NCI-H1092 treated with DMSO at 0.1 percent for 48 hours (cell line): ENCODE measurements around the gene SMOC1.

Experiments used
- DNase-seq: peaks from one replicate; lab custom pipeline; 2025; lab: John Stamatoyannopoulos, UW

The SMOC1 gene

DNA sequence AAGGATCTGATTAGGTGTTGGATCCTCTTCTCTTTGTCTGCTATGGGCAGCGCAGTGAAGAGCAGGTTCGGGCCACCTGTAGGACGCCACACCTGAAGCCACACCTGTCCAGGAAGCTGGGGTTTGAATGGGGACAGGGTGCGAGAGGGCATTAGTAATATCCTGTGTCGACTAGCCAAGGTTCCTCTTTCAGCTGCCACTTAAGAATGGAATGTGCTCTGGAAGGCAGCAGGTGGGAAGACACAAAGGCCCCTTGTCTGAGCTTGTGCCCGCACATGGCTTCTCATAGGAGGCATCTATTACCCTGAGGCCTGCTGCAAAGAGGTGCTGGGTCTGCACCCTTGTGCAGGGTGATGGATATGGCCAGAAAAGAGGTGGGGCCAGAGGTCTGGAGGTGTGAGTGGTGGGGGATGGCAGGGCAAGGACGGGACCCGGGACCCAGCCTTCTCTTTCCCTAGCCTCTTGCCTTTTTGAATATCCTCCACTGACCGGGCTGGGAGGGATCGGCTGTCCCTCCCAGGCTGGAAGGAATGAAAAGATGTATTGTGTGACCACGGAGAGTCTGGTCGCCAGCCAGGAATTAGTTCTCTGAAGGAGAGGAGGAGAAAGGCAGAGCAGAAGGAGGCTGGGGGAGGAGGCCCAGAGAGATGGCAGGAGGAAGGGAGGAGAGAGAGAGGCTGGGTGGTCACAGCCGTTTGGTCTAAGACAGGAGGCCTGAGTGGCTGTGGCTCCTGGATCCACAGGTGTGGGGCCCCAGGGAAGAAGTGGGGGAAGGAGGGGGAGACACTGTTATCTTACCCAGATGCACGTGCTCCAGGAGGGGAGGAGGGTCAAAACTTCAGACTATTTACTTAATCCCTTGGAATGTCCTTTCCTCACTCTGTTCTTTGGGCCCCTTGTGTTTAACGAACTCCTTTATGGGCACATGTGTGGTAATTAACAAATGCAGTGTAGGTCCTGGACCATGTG is 101.5 kb downstream of the SMOC1 start:
- no peak for DNase-seq

DNA sequence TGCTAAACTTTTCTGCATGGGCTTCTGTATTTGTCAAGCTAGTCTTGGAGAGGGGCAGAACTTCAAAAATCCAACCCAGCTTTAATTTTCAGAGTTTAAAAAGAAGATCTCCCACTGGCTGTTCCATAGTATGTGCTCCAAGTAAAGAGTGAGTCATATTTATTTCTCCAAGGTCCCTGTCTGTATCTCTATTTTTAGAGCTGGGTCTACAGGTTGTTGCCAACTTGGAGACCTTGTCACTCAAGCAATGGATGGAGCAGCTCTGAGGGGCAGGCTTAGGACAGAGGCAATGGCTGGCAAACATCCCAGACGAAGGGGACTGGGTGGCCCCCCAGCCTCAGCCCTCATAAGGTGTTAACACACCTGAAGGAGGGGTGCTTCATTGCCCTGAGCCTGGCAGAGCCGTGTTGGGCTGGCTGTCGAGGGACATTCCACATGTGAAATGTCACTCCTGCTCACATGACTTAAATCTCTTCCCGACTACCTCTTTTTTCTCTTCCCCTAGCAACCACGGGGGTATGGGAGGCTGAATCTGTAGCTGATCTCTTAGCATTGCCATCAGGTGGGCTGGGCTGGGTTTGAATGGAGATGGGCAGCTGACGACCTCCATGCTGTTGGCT is 103.1 kb downstream of the SMOC1 start:
- no peak for DNase-seq

DNA sequence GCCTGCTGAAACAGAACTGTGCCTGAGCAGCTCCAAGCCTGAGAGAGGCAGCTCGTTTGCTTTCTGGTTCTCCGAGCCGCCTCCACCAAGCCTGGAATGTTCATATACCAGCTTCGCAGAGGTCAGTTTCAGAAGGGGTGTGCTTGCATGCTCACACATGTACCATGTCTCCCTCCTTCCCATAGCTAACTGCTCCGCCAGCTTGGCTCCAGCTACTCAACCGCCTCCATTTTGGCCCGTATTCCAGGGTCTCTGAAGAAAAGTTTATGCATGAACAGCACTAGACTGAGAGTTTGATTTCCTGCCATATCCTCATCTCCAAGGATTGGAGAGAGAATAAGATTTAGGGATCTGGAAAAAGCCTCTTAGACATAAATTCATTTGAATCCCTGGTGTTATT is 103.7 kb downstream of the SMOC1 start:
- DNase-seq = no peak

DNA sequence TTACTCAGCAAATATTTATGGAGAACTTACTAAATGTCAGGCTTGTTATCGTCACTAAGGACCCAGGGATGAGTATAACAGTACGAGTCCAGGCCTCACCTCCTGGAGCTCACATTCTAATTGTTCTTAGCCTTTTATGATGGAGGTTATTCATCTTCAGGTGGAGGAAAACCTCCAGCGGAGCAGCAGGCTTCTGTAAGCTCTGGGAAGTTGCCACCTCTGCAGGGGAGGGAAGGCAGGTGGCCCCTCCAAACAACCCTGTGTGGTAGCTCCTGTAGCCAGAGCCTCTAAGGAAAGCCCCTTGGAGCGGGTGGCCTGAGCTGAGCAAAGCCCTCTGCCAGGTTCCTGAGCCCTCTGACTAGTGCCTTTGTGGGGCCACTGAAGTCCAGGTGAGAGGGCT is 104.1 kb downstream of the SMOC1 start:
- DNase-seq = no peak

DNA sequence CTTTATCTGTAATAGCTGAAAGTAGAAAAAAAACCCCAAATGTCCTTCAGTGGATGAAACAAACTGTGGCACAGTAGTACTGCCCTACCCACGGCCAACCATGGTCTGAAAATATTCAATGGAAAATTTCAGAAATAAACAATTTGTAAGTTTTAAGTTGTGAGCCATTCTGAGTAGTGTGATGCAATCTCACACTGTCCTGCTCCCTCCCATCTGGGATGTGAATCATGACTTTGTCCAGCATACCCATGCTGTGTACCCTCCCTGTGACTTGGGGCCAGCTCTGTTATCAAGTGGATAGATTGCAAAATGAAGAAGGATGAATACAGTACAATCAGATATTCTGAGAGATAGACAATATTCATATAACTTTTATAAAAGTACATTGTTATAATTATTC is 106.2 kb downstream of the SMOC1 start:
- DNase-seq = no peak

DNA sequence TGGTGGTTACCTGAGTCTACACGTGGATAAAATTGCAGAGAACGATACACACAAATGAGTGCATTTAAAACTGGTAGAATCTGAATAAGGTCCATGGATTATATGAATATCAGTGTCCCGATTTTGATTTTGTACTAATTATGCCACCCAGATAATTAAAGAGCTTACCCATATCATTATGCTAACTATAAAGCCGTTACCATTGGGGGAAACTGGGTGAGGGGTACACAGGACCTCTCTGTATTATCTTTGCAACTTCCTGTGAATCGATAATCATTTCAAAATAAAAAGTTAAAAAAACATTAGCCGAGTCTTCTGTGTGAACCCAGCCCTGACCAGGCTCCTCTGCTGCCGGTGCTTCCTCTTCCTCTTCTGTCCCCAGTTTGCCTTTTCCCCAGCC is 107.1 kb downstream of the SMOC1 start:
- DNase-seq = no peak

DNA sequence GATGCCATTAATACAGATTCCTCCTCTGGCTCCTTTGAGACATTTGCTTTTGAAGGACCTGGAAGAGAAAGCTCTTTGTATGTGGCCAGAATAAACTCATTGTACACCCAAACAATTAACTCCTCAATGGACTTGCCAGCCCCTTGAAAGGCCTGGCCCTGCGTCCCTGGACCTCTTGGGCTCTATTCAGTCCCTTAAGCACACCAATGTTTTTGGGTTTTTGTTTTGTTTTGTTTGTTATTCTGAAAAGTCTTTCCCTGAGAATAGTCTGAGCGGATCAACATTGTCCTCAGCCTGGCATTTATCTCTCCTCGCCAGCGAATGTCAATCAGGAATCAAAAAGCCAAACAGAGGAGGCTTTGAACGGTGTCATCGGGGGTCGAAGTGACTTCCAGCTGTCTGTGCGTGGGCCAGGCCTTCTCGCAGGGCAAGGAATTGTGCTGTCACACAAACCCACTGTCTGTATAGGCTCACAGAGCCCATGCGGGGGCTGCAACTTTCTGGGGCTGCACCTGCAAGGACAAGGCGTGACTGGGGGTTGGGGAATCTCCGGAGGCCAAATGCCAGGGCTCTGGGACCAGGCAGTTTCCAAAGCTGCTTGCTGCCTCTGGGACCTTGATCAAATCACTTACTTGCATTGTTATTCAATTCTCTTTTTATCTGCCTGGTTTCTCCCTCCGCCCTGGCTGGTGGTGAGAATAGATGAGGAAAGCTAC is 108.3 kb downstream of the SMOC1 start:
- DNase-seq = no peak

DNA sequence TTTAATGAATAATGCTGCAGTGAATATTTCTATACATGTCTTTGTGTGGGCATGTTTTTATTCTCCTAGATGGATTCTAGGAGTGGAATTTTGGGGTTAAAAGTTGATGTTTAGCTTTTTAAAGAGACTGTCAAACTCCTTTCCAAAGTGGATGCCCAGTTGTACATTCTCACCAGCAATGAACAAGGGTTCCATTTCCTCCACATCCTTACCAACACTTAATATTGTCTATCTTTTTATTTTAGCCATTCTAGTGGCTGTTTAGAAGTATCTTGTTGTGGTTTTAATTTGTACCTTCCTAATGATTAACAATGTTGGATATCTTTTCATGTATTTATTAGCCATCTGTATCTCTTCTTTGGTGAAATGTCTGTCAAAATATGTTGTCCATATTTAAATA is 109.8 kb downstream of the SMOC1 start:
- DNase-seq = no peak

DNA sequence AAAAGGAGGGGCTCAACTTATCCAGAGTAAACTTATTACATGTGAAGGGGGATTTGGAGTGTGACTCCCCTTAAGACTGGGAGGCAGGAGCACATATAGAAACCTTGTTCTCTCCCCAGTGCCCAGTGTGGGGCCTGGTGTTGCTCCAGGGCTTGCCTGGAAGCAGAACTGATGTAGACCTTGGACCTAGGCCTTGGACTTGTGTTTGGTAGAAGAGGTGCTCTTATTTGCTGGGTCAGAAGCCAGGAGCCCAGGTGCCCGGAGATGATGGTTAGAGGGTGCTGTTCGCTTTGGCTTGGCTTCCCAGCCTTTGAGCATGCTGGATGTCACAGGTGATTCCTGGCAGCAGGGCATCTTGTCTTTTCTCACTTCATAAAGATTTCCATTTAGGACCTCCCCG is 110.4 kb downstream of the SMOC1 start:
- DNase-seq = no peak

DNA sequence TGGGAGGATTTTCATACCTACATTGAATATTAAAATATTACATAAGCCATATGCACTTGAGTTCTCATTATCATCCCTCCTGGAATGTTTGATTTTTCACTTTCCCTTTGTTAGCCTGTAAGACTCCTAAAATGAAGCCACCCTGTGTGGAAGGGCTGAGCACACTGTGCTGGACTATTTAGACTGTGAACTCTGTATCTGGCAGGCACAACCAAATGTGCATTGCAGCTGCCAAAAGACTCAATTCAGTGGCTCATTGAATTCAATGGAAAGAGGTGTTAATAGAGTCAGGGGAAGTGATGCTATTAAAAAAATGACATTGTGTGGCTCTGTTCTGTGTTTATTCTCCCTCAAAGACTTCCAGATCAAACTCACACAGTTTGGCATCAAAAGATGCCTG is 111.1 kb downstream of the SMOC1 start:
- DNase-seq = peak; percentile 43

DNA sequence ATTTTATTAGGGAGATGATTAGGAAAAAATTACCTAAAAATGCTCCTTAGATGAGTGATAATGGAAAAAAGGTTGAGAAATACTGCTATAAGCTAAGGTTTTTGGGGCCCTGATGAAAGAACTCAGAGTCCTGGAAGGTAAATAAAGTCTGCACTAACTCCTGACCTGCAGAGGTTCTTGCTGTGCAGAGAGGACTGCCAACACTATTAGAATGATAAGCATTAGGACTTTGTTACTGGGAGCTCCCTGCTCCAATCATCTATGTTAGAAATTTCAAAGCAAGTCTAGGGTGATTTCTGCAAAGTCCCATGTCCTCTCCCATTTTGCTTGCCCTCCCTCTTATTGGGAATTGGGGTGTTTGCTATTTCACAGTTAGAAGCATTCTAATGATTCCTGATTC is 112.2 kb downstream of the SMOC1 start:
- no peak for DNase-seq

DNA sequence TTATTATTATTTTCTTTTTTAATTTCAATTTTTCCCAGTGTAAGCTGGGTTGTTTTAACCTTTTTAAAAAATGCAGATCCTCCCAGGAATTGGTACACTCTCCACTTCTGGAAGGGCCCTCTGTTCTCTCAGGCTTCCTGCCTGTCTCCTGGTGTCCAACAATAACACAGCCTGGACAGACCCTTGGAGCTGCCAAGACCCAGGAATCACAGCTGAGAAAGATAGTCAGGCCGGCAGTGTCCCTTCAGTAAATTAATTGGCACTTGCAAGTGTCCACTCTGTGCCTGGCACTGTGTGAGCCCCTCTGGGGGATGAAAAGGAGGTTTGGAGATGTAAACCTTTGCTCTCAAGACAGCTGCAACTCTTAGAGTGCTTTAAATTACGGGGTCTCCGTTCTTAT is 113.3 kb downstream of the SMOC1 start:
- DNase-seq = no peak

DNA sequence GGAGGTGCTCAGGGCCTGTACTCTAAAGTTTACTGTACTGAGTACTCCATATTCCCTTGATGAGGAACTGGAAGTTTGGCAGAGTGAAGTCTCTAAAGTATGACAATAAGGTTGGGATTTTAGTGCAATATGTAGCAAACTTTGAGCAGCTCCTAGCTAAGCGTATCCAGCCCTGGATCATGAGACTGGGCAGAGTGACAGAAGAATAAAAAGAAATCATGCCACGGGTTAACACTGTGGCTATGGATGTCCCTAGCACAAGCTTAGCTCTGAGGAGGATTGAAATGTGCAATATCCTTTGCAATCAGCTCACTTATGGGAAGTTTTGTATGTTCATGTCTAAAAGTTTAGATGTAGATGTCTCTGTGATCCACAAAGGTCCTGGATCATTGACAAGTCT is 114.1 kb downstream of the SMOC1 start:
- no peak for DNase-seq

DNA sequence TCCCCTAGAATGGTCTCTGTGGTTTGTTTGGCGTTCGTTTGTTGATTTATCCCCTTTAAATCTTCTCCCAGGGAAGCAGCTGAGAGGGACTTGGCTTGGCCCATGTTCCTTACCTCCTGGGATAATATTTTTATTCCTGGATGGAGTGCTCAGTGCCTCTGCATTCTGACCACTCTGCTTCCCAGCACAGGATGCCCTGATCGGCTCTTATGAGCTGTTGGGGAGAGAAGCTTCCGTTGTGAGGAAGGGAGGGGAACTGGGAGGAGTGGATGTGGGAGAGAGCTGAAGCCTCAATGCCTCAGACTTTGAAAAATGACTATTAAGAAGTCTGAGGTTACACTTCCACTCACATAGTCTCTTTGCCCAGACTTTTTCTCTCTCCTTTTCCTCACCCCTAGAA is 114.8 kb downstream of the SMOC1 start:
- DNase-seq = no peak

DNA sequence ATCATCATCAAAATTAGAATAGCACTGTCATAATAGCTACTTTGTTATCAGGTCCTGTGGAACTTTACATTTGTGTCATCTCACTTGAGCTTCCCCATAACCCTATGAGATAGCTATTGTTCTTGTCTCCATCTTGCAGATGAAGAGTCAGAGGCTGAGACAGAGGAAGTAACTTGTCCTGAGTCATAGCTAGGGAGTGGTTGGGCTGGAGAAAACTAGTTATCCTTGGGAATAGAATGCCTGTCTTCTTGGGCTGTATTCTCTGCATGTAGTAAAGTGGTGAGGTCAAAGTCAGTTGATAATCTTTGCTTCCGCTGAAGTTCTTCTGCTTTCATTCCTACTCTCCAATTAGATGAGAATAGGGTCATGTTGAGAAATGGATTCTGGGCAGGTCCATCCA is 117.0 kb downstream of the SMOC1 start:
- DNase-seq = no peak

DNA sequence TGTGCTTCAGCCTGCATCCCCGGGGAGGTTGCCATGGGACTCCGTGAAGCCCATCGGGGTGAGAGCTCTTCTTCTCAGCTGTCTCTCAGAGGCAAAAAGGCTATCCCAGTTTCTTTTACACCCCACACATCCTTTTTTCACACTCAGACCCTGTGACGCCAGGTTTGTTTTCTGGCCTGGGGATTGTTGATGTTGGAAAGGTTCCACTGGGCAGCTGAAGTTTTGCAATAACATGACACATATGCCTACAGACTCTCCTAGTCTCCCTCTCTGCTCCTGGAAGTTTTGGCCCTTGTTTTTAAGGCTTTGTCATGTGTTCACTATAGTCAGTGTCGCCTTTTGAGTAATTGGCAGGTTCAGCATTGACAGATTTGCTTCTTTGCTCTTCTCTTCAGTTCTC is 118.6 kb downstream of the SMOC1 start:
- no peak for DNase-seq

DNA sequence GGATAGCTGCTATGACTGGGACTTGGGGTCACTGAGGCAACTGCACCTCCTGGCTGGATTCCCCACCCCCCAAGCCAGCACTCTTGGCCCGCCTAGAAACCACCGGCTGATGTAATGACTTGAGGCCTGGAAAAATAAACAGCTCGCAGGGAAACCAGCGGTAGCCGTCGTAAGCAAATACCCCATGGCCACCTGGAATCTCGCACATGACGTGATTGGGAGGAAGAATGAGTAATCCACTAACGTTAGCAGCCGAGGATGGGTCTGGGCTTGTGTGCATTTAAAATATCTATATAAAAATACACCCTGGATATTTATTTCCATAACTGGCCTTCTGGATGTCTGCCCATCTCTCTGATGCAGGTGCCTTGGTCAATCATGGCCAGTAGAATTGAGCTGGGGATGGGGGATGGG is 120.1 kb downstream of the SMOC1 start:
- peak; percentile 8 for DNase-seq

DNA sequence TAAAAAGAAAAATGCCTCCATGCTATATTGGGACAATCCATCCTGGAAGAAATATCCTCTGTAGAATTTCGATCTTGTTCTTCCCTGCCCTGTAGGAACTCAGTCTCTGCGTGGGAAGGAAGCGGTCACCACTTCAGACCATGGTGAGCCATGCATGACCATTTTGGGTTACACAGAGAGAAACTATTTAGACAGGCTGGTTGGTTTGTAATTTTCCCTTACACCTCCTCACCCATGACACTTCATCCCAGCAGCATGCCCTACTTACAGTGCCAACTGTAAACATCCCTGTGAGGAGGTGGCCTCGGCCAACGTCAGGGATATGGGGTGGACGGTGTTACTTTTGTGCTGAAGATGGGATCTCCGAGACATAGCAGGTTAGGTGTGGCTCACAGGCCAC is 121.4 kb downstream of the SMOC1 start:
- DNase-seq = no peak

DNA sequence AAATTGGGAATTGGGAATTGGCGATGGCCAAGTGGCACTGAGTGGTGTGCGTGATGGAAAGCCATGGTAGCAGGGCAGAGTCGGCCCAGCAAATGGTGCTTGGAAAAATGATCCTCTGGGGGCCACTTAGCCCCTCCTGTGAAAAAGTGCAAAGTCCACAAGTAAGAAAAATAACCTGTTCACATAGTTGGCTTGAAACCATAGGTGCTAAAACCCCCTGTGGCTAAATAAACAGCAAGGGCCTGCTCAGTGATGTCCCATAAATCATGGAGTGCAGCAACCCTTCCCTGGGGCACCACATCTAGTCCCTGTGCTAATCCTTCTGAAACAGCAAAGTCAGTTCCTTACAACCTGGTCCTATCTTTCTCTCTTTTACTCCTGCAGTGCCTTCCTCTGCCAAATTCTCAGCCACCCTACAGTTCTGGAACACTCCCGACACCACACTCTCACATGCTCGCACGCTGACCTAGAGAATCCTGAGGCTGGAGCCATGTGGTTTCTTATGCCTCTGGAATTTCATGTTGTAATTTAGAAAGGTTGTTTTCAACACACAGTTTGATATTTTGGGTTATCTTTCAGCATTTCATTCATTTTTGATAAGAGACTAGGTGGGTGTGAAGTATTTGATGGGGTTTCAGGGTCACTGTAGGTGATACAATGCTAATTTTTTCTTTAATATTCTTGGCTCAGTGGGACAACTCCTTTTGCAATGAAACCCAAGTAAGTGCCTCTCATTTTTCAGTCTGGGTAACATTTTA is 123.6 kb downstream of the SMOC1 start:
- no peak for DNase-seq

DNA sequence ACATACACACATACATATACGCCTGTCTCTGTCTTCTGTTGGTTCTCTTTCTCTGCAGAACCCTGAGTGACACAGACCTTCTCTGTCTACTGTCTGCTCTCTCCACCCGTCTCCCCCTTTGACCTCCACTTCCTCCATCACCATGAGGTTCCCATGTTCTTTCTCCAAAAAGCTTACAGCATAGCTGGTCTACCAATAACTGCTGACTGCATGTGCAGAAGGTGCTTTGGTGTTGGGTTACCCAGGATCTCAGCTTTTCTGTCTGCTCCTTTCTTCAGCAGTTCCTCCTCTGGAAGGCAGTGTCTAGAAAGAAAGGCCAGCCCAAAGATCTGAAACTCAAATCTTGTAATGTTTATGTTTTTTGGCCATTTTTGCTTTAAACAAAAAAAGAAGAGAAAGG is 125.6 kb downstream of the SMOC1 start:
- no peak for DNase-seq

DNA sequence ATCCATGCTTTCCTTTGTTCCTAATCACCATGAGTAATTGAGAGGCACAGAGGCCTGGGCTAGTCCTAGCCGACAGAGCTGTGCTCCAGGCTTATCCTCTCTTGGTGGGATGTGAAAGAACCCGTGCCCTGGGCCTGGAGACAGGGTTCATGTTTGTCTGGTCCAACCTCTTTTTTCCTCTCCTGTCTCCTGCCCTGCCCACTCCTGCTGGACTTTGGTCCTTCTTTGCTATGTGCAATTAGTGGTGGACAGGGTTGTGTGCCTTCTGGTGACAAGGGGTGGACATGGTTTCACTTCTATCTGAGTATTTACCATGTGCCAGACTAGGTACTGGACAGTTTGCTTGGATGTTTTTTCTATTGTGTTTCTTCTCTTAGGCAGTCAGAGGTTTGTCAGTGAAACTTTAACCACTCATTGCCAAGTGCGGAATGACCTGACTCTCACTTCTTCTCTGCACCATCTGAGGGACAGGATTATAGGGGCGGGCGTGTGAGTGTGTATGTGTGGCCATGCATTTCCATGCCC is 126.1 kb downstream of the SMOC1 start:
- no peak for DNase-seq

DNA sequence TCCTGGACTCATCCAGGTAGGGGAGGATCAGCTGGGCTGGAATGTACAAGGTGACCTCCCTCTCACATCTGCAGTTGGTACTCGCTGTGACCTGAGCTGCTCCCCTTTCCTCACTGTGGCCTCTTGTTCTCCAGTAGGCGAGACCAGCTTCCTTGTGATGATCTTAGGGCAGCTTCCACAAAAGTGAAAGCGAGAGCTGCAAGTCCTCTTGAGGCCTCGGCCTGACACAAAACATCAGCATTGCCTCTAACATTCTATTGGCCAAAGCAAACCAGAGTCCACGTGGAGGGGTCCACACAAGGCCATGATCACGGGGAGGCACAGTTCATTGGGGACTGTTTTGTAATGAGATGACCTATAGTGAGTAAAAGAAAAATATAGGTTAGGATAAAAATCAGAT is 127.5 kb downstream of the SMOC1 start:
- DNase-seq = no peak
